Pancreas (tissue), 10 donors: ENCODE data around the gene PIK3IP1. TPM values are rescaled to one million over a fixed set of nuclear protein-coding genes. Genes with fewer than 3 reads are reported as not detected.
A peak's percentile ranks its signal among the peaks of the same experiment; 100 is the strongest.

Source experiments
- ATAC-seq, 4 donors: fragments of 200-7000 bp; cut with Tn5 transposase; one replicate each; pipeline versions ENCODE4 v1.8.0 to v1.9.1; 2020; ENCODE audit warnings: mild to moderate bottlenecking in 4 of 4, moderate library complexity in 4 of 4
- DNase-seq, 6 donors: peaks; one replicate each; pipeline ENCODE4 v3.0.0-alpha.2; 2020
- FAIRE-seq: peaks from 2 replicates; lab custom pipeline; 2012; peaks lifted over from hg19 to GRCh38; lab: Jason Lieb, UNC
- H3K27ac ChIP-seq, 4 donors: fragments of 200-600 bp; sonication (generic); 1 replicate in 3 of 4; 2 replicates in 1 of 4; pipeline versions ENCODE4 v1.5.0 to v1.8.0; 2020
- H3K27me3 ChIP-seq, 4 donors: fragments of 200-600 bp; one replicate each; pipeline ENCODE4 v1.8.0; 2021
- H3K36me3 ChIP-seq, 3 donors: fragments of 200-600 bp; sonication (generic) in 1 of 3; one replicate each; pipeline versions ENCODE4 v1.5.0 to v1.8.0; 2020 to 2021
- H3K4me1 ChIP-seq, 3 donors: fragments of 200-600 bp; one replicate each; pipeline ENCODE4 v1.8.0; 2021
- H3K4me3 ChIP-seq, 4 donors: fragments of 200-600 bp; sonication (generic) in 2 of 4; one replicate each; pipeline versions ENCODE4 v1.5.0 to v1.8.0; 2020 to 2021
- H3K9me3 ChIP-seq, 4 donors: fragments of 200-600 bp; one replicate each; pipeline ENCODE4 v1.8.0; 2021
- WGBS, 2 donors: extraction: QIAGEN DNeasy Blood & Tissue Kit; methylation state at CpG; one replicate each; pipeline ENCODE4 v1.1.7; 2013; 5-methylcytosine and 5-hydroxymethylcytosine counted together
- intact Hi-C, 3 donors: fragments of 100-400 bp; cut with DNase I; formaldehyde crosslinking; loops; one replicate each; pipeline versions ENCODE4 v1.11.1 to v1.14.2; 2022
- polyA plus RNA-seq, 2 donors: library from polyadenylated mRNA; stranded (reverse); fragments of 200-250 nt; gene quantifications; one replicate each; pipeline ENCODE4 v1.2.3, GENCODE V29; 2013
- total RNA-seq, 6 donors: library from RNA; stranded (reverse); fragmentation: NEBNext Ultra II Directional in 4 of 6; extraction: Animal tissue kit (Norgen Biotek cat#: 25700) in 4 of 6; gene quantifications; one replicate each; pipeline versions ENCODE4 v1.2.1 to v1.2.4, GENCODE V29; 2021 to 2023
- TF ChIP-seq, protein P1 (sequence below), 4 donors: fragments of 200-600 bp; sonication (generic) in 3 of 4; IDR thresholded peaks; one replicate each; pipeline versions ENCODE4 v1.5.0 to v1.8.0; 2021; ENCODE audit warnings: antibody characterized with exemption in 4 of 4
- donor health status: healthy with polysubstance abuse.
- donor health status: DM: no; HTN: no; CAD: no; lungs with moderate emphysema.
- donor health status: DM: no; HTN: no; CAD: no.
- donor health status: control.
- donor health status: control.
- donor health status: Bipolar disorder and iron deficiency.
- donor health status: DM: yes; HTN: yes; CAD: no.
- donor health status: DM: no; HTN: no; CAD: no.
- donor health status: DM: no; HTN: no; CAD: no.
- donor health status: DM: yes; HTN: yes; CAD: no.

PIK3IP1 gene
- total and polyA plus RNA-seq, 8 donors, result 2.4 to 24.5 (median 5.7) TPM

DNA sequence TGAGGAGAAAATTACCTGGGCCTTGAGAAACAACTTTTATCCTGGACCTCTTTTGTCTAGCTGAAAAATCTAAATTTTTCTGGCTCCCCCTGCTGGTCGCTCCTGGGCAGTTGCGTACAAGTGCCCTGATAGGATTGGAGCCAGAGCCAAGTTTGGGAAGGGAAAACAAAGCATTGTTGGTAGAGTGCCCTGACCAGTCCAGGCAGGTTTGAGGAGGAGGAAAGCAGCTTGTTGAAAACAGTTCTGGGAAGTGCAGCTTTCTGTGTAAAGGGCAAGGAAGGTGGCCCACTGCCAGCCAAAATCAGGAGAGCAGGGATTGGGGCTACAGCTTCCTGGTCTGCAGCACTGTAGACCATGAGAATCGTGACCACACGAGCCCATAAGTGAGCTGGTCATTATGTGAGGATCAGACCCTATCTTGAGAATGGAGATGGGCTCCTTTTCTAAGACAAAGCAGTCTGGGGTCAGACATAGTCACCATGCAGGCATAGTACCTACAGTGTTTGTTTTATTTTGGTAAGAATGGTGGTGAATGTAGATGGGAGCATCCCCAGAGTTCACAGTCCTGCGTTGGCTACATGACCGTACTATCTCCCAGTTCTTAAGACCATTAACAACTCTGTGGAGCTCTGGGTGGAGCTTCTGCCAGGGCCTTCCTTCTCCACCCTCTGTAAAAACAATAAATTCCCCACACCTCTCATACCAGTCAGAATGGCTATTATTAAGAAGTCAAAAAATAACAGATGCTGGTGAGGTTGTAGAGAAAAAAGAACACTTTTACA, 21.3 kb upstream of the PIK3IP1 start:
- FAIRE-seq (peak; percentile 29), ATAC-seq (peak; percentile 98 to 100 (median 99))
- 26 to 29% methylated on average over 6 of the region's 6 CpGs for WGBS, 2 donors

DNA sequence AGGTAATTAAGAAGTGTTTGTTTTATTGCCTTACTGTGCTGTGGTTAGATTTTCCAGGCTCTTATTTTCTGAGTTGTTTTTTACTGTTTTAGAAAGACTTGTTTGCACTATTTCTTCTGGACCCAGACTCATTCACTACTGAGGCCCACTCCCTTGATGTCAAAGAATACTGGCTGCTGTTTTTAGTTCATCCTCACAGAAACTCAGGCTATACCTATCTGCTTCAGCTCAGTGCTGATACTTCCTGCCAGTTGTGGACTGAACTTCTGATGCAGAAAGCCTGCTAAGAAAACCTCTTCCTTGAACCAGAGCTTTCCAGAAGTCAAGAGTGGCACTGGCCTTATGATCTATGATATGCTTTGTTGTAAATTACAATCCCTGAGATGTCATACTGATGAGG, 15.9 kb upstream of the PIK3IP1 start:
- no peaks in the 10 kb centered on the region for H3K27me3 ChIP-seq
- no peak for FAIRE-seq

More for the DNA sequence above, 21.3 kb upstream of the PIK3IP1 start:
- peaks cover 5 to 6% (median 5%) of the 10 kb centered on the region in 3 donors for H3K4me1 ChIP-seq
- H3K27ac ChIP-seq, result peak overlapping the region; percentile 30 to 95 (median 84)
- peak; percentile 84 to 92 (median 90) for DNase-seq
- H3K4me3 ChIP-seq, result no peak overlapping the region
- no peaks in the 10 kb centered on the region for H3K9me3 ChIP-seq
- intact Hi-C loops, result no loop called here
- TF ChIP-seq, protein P1, sequence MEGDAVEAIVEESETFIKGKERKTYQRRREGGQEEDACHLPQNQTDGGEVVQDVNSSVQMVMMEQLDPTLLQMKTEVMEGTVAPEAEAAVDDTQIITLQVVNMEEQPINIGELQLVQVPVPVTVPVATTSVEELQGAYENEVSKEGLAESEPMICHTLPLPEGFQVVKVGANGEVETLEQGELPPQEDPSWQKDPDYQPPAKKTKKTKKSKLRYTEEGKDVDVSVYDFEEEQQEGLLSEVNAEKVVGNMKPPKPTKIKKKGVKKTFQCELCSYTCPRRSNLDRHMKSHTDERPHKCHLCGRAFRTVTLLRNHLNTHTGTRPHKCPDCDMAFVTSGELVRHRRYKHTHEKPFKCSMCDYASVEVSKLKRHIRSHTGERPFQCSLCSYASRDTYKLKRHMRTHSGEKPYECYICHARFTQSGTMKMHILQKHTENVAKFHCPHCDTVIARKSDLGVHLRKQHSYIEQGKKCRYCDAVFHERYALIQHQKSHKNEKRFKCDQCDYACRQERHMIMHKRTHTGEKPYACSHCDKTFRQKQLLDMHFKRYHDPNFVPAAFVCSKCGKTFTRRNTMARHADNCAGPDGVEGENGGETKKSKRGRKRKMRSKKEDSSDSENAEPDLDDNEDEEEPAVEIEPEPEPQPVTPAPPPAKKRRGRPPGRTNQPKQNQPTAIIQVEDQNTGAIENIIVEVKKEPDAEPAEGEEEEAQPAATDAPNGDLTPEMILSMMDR (IDR thresholded peaks at IDR 0.05), result peak; percentile 83 to 93 (median 85)
- H3K36me3 ChIP-seq, result no peaks in the 10 kb centered on the region
- no peaks in the 10 kb centered on the region for H3K27me3 ChIP-seq

DNA sequence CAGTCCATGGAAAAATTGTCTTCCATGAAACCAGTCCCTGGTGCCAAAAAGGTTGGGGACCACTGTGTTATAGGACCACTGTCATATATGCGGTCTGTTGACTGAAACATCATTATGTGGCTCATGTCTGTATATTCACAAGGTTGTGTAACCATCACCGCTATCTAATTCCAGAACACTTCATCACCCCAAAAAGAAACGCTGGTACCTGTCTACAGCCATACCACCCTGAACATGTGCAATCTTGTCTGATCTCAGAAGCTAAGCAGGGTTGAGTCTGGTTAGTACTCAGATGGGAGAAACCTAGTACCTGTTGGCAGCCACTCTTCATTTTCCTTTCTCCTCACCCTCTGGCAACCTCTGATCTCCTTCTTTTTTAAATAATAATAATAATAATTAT, 12.9 kb upstream of the PIK3IP1 start:
- Histone ChIP-seq H3K4me3 (no peak overlapping the region), H3K27me3 (no peaks in the 10 kb centered on the region), H3K36me3 (no peaks in the 10 kb centered on the region), H3K27ac (no peak overlapping the region), H3K9me3 (no peaks in the 10 kb centered on the region), H3K4me1 (no peaks in the 10 kb centered on the region)
- intact Hi-C loops, result no loop called here
- no peak for ATAC-seq
- no peak for FAIRE-seq
- TF ChIP-seq, protein P1 (IDR thresholded peaks at IDR 0.05), result no peak
- DNase-seq, result no peak
- 85 to 89% methylated on average over 3 of the region's 3 CpGs for WGBS, 2 donors

More for the DNA sequence above, 15.9 kb upstream of the PIK3IP1 start:
- Histone ChIP-seq H3K36me3 (no peaks in the 10 kb centered on the region), H3K4me1 (no peaks in the 10 kb centered on the region), H3K4me3 (no peak overlapping the region), H3K27ac (no peak overlapping the region), H3K9me3 (no peaks in the 10 kb centered on the region)
- DNase-seq (no peak), ATAC-seq (no peak)
- intact Hi-C loops, result no loop called here
- TF ChIP-seq, protein P1 (IDR thresholded peaks at IDR 0.05), result no peak

DNA sequence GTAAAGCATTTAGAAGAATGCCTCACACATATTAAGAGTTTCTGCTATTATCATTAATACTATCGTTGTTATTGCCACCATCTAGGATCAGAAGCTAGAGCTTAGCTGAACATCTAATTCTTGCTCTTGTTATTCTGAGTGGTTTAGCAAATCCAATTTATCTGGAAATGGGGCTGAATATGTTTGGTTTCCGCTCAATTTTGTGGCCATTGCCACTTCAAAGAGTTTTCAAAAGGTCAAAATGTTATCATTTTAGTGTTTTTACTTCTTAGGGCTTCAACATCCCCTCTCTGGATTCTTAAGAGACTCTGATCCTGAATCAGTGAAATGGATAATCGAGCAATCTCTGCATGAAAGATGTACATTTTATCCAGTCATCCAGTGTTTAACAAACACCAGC, 10.2 kb upstream of the PIK3IP1 start:
- no peak for ATAC-seq
- no peak for FAIRE-seq

More for the DNA sequence above, 10.2 kb upstream of the PIK3IP1 start:
- no peak overlapping the region for H3K4me3 ChIP-seq
- TF ChIP-seq, protein P1 (IDR thresholded peaks at IDR 0.05), result no peak
- H3K36me3 ChIP-seq, result no peaks in the 10 kb centered on the region
- H3K9me3 ChIP-seq, result no peaks in the 10 kb centered on the region
- H3K4me1 ChIP-seq, result no peaks in the 10 kb centered on the region
- 76 to 88% methylated on average over 3 of the region's 3 CpGs for WGBS, 2 donors
- DNase-seq, result no peak
- H3K27me3 ChIP-seq, result no peaks in the 10 kb centered on the region
- intact Hi-C loops, result no loop called here
- no peak overlapping the region for H3K27ac ChIP-seq
